Measurements from ENCODE around the gene LDLRAD4. TPM values are rescaled to one million over a fixed set of nuclear protein-coding genes. Genes with fewer than 3 reads are reported as not detected.
A peak's percentile ranks its signal among the peaks of the same experiment; 100 is the strongest.

LDLRAD4 gene
- total and polyA plus RNA-seq, 2 donors (not counting 1 experiment from before 2014, with no cell fraction given) = 13.9 to 35.7 TPM

DNA sequence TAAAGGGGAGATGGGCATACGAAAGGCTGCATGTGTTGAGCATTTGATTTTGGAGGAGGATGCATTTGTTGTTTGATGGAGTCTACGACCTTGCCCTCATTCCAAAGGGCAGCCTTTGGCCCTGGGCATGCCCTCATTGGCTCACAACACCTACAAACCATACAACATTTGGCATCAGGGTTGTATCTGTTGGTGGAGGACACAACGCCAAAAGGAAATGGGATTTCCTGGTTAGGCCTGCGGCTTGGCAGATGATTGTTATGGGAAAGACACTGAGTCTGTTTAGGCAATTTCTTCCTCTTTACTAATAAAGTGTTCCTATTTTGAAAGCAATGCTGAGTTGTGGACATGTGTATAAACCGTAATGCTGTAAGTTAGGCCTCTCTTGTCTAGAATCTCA is 246.9 kb downstream of the LDLRAD4 start:
- DNase-seq = peak; percentile 36
- H4K20me1 ChIP-seq (ENCODE audit: control insufficient read depth, insufficient read depth, low read length, poor library complexity, severe bottlenecking) = no peaks in the 10 kb centered on the region
- peak overlapping the region; percentile 45 to 94 (median 72) for H3K4me3 ChIP-seq (ENCODE audit: control extremely low read depth in 1 of 5, extremely low read depth in 1 of 5, insufficient read depth in 1 of 5, low read depth in 2 of 5, low read length in 4 of 5)
- H3K27ac Mint-ChIP-seq = peak overlapping the region; percentile 94
- TF ChIP-seq, protein P1, sequence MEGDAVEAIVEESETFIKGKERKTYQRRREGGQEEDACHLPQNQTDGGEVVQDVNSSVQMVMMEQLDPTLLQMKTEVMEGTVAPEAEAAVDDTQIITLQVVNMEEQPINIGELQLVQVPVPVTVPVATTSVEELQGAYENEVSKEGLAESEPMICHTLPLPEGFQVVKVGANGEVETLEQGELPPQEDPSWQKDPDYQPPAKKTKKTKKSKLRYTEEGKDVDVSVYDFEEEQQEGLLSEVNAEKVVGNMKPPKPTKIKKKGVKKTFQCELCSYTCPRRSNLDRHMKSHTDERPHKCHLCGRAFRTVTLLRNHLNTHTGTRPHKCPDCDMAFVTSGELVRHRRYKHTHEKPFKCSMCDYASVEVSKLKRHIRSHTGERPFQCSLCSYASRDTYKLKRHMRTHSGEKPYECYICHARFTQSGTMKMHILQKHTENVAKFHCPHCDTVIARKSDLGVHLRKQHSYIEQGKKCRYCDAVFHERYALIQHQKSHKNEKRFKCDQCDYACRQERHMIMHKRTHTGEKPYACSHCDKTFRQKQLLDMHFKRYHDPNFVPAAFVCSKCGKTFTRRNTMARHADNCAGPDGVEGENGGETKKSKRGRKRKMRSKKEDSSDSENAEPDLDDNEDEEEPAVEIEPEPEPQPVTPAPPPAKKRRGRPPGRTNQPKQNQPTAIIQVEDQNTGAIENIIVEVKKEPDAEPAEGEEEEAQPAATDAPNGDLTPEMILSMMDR (IDR thresholded peaks at IDR 0.05) = no peak
- TF ChIP-seq EZH2 (IDR thresholded peaks at IDR 0.05; ENCODE audit: borderline replicate concordance, insufficient read depth, low read depth, low read length, poor library complexity, severe bottlenecking) = no peak
- H3K4me1 ChIP-seq (ENCODE audit: control insufficient read depth in 2 of 2, insufficient read depth in 2 of 2, low read length in 2 of 2) = peaks cover 16 to 19% of the 10 kb centered on the region in 2 donors
- peak overlapping the region; percentile 92 for H3K4me3 Mint-ChIP-seq
- no peak for ATAC-seq (ENCODE audit: low read depth)
- H3K9ac ChIP-seq (ENCODE audit: low read length) = peak overlapping the region; percentile 84
- H2AFZ ChIP-seq (ENCODE audit: insufficient read depth, low read depth, low read length, poor library complexity, severe bottlenecking) = peak overlapping the region; percentile 84
- ChIA-PET CTCF (no interaction called here), POLR2A (interaction anchor here (0.5 kb wide), 1 partner anchor 136 kb away, joined by 6 read pairs; no protein-coding TSS in a partner anchor)
- peak overlapping the region; percentile 79 for H3K4me2 ChIP-seq (replicated peaks; ENCODE audit: low read depth, low read length, poor library complexity, severe bottlenecking)
- intact Hi-C loops (cut with micrococcal nuclease) = loop anchor here (1.0 to 5.0 kb wide), 2 partner anchors 9 to 147 kb away; no protein-coding TSS in a partner anchor
- H3K9me3 ChIP-seq (ENCODE audit: control extremely low read depth in 1 of 3, control insufficient read depth in 2 of 3, insufficient read depth in 1 of 3, low read length in 2 of 3) = peaks cover 2 to 7% (median 6%) of the 10 kb centered on the region in 3 donors
- H3K36me3 ChIP-seq (replicated peaks in 1 of 2; ENCODE audit: control extremely low read depth in 1 of 2, control insufficient read depth in 1 of 2, extremely low read depth in 1 of 2, insufficient read depth in 2 of 2, low read length in 1 of 2) = peaks cover 0 to 4% of the 10 kb centered on the region in 2 experiments
- no CpG with 5 or more reads among the region's 5 CpGs for WGBS (ENCODE audit: insufficient coverage)
- H3K79me2 ChIP-seq (ENCODE audit: control insufficient read depth, insufficient read depth, low read length) = peaks cover 66% of the 10 kb centered on the region
- H3K27me3 Mint-ChIP-seq = no peaks in the 10 kb centered on the region
- H3K27ac ChIP-seq (ENCODE audit: low read length in 2 of 2) = peak overlapping the region; percentile 58 to 79
- H3K4me1 Mint-ChIP-seq = peaks cover 32% of the 10 kb centered on the region
- H3K27me3 ChIP-seq (replicated peaks in 1 of 4; ENCODE audit: control extremely low read depth in 1 of 4, control insufficient read depth in 3 of 4, insufficient read depth in 4 of 4, low read length in 3 of 4) = no peaks in the 10 kb centered on the region
- peaks cover 4% of the 10 kb centered on the region for H3K9me3 Mint-ChIP-seq (ENCODE audit: insufficient read depth)

DNA sequence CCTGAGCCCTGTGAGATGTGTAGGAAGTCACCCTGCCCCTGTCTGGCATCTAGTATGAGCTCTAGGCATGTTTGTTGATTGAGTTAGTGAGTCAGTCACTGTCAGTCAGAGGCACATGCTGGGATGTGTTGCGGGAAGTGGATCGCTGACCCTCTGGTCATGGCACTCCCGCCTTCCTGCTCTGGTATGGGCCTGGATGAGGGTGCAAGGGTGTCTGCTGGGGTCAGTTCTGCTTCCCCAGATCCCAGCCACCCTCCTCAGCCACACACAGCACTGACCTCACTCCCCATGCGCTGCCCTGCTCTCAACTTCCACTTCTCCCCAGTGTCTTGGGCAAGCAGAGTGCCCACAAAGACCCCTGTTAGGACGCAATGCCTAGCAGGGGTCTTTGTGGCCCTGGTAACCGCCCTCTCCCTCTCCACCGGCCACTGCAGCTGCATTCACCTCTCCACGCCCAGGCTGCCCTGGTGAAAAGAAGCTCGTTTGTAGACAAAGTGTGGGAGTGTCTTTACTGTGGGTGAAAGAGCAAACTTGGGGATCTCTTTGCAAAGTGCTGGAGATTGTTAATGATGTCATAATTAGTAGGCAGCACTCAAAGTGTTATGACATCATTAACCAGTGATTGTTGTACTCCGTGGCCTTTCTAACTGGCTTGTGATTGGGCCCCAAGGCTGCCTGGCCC is 252.1 kb downstream of the LDLRAD4 start:
- DNase-seq (no peak), ATAC-seq (ENCODE audit: low read depth) (no peak)
- Histone ChIP-seq H3K36me3 (replicated peaks in 1 of 2; ENCODE audit: control extremely low read depth in 1 of 2, control insufficient read depth in 1 of 2, extremely low read depth in 1 of 2, insufficient read depth in 2 of 2, low read length in 1 of 2) (peaks cover 0 to 22% of the 10 kb centered on the region in 2 experiments), H3K9ac (ENCODE audit: low read length) (no peak overlapping the region), H2AFZ (ENCODE audit: insufficient read depth, low read depth, low read length, poor library complexity, severe bottlenecking) (no peak overlapping the region), H4K20me1 (ENCODE audit: control insufficient read depth, insufficient read depth, low read length, poor library complexity, severe bottlenecking) (peaks cover 5% of the 10 kb centered on the region), H3K4me2 (replicated peaks; ENCODE audit: low read depth, low read length, poor library complexity, severe bottlenecking) (no peak overlapping the region), H3K27me3 (replicated peaks in 1 of 4; ENCODE audit: control extremely low read depth in 1 of 4, control insufficient read depth in 3 of 4, insufficient read depth in 4 of 4, low read length in 3 of 4) (no peaks in the 10 kb centered on the region), H3K4me1 (ENCODE audit: control insufficient read depth in 2 of 2, insufficient read depth in 2 of 2, low read length in 2 of 2) (peaks cover 2 to 3% of the 10 kb centered on the region in 2 donors), H3K9me3 (ENCODE audit: control extremely low read depth in 1 of 3, control insufficient read depth in 2 of 3, insufficient read depth in 1 of 3, low read length in 2 of 3) (peaks cover 2 to 7% (median 6%) of the 10 kb centered on the region in 3 donors), H3K4me3 (ENCODE audit: control extremely low read depth in 1 of 5, extremely low read depth in 1 of 5, insufficient read depth in 1 of 5, low read depth in 2 of 5, low read length in 4 of 5) (no peak overlapping the region), H3K79me2 (ENCODE audit: control insufficient read depth, insufficient read depth, low read length) (peaks cover 45% of the 10 kb centered on the region), H3K27ac (ENCODE audit: low read length in 2 of 2) (no peak overlapping the region)
- CTCF ChIA-PET = no interaction called here
- Mint-ChIP-seq H3K9me3 (ENCODE audit: insufficient read depth) (peaks cover 4% of the 10 kb centered on the region), H3K4me3 (no peak overlapping the region), H3K4me1 (peaks cover 10% of the 10 kb centered on the region), H3K27ac (no peak overlapping the region), H3K27me3 (no peaks in the 10 kb centered on the region)
- POLR2A ChIA-PET = no interaction called here
- no peak for TF ChIP-seq EZH2 (IDR thresholded peaks at IDR 0.05; ENCODE audit: borderline replicate concordance, insufficient read depth, low read depth, low read length, poor library complexity, severe bottlenecking)
- TF ChIP-seq, protein P1 (IDR thresholded peaks at IDR 0.05) = no peak
- WGBS (ENCODE audit: insufficient coverage) = 90% methylated on average over 4 of the region's 10 CpGs
- intact Hi-C loops (cut with micrococcal nuclease) = no loop called here
